Kidney epithelial cell (primary cell): ENCODE results near the gene SCNM1. TPM values are rescaled to one million over a fixed set of nuclear protein-coding genes. Genes with fewer than 3 reads are reported as not detected.

Experiments
- DNase-seq: peaks from one replicate; pipeline ENCODE4 v3.0.0-alpha.2; 2010; ENCODE audit warnings: low read depth
- H3K27me3 ChIP-seq: 2 replicates; pipeline ENCODE4 v1.6.0; 2011; ENCODE audit warnings: low read length; ENCODE audit not compliant: control insufficient read depth, insufficient read depth
- H3K36me3 ChIP-seq: 2 replicates; pipeline ENCODE4 v1.5.1; 2011; ENCODE audit warnings: low read length; ENCODE audit not compliant: control insufficient read depth, insufficient read depth
- H3K4me3 ChIP-seq: 2 replicates; pipeline ENCODE4 v1.5.1; 2011; ENCODE audit warnings: low read depth, mild to moderate bottlenecking, control low read depth, low read length
- CTCF ChIP-seq: IDR thresholded peaks from 2 replicates; pipeline ENCODE4 v1.5.1; 2011; ENCODE audit warnings: mild to moderate bottlenecking, moderate library complexity, low read length, control low read depth, inconsistent platforms; ENCODE audit not compliant: insufficient read depth, poor library complexity, severe bottlenecking
- total RNA-seq: library from RNA; depleted of rRNA; stranded (reverse); fragments of >200 nt; gene quantifications from 2 replicates; pipeline ENCODE4 v1.2.3, GENCODE V29; 2015

Gene SCNM1
- total RNA-seq, 1 donor from 2014 or later = 52.6 TPM

GRCh38 chr1:151156515-151156819 is 9.5 kb upstream of the SCNM1 start, which contains the start of gene TNFAIP8L2:
TNFAIP8L2 (plus strand) TSS chr1:151156649; CDS start chr1:151158698, 2,049 bp downstream.
- no peak for TF ChIP-seq CTCF
- Histone ChIP-seq H3K36me3 (no peaks in the 10 kb centered on the region), H3K4me3 (no peak within 1 kb of the TSS), H3K27me3 (no peaks in the 10 kb centered on the region)
- DNase-seq = no peak

- Histone ChIP-seq H3K36me3 (no peaks in the 10 kb centered on the region), H3K4me3 (no peak overlapping the region), H3K27me3 (no peaks in the 10 kb centered on the region)
- no peak for DNase-seq
- no peak for TF ChIP-seq CTCF
Observed at GRCh38 chr1:151157067-151157531, 8.8 kb upstream of the SCNM1 start.

GRCh38 chr1:151158326-151158725 is 7.6 kb upstream of the SCNM1 start:
- no peak for TF ChIP-seq CTCF
- Histone ChIP-seq H3K27me3 (no peaks in the 10 kb centered on the region), H3K4me3 (no peak overlapping the region), H3K36me3 (no peaks in the 10 kb centered on the region)
- no peak for DNase-seq

- no peak for DNase-seq
- TF ChIP-seq CTCF = no peak
- no peaks in the 10 kb centered on the region for H3K27me3 ChIP-seq
- no peaks in the 10 kb centered on the region for H3K36me3 ChIP-seq
- no peak overlapping the region for H3K4me3 ChIP-seq
Observed at GRCh38 chr1:151158751-151159251, 7.1 kb upstream of the SCNM1 start.

GRCh38 chr1:151159373-151159772 is 6.6 kb upstream of the SCNM1 start:
- no peak for DNase-seq
- no peaks in the 10 kb centered on the region for H3K36me3 ChIP-seq
- H3K27me3 ChIP-seq = no peaks in the 10 kb centered on the region
- no peak overlapping the region for H3K4me3 ChIP-seq
- TF ChIP-seq CTCF = no peak

- no peaks in the 10 kb centered on the region for H3K27me3 ChIP-seq
- H3K36me3 ChIP-seq = peaks cover 1% of the 10 kb centered on the region
- peak overlapping the region; percentile 54 for H3K4me3 ChIP-seq
- no peak for TF ChIP-seq CTCF
- DNase-seq = no peak
Observed at GRCh38 chr1:151164732-151165280, 1.1 kb upstream of the SCNM1 start.
